ENCODE results near the gene ZBTB16.
"Not testable (repeated sequence)": the region's sequence is repeated elsewhere in the genome, so short reads cannot be mapped to it uniquely, and the experiment has no call there.

Gene ZBTB16

DNA sequence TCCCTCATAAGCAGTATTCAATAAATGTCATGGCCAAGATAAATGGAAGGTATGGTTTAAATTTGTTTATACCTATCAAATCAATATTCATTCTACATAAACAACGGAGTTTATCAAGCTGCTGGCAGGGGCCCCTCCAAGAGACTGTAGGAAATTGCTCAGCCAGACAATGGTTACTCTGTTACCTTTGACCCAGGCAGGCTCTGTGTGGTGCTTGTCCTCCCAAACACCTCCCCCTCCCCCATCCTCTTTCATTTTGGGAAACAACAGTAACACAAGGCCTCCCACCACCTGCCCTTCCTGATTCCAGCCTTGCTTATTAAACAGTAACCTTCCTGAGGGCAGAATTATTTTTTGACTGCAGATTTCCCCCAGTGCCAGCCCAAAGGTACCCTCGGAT is 10.5 kb upstream of the ZBTB16 start:
- TF ChIP-seq CTCF (IDR thresholded peaks at IDR 0.05; ENCODE audit: borderline replicate concordance, control extremely low read depth, extremely low read depth, insufficient read depth, missing control alignments): no peak
- in situ Hi-C loops (cut with MboI; ENCODE audit: low sequenced_read_pairs, unreplicated experiment): no loop called here
- no peak for DNase-seq (ENCODE audit: low spot score)

GRCh38 chr11:114049766-114050165 is 9.7 kb upstream of the ZBTB16 start:
- DNase-seq (ENCODE audit: low spot score); in situ Hi-C loops (cut with MboI; ENCODE audit: low sequenced_read_pairs, unreplicated experiment): not testable (repeated sequence)

DNA sequence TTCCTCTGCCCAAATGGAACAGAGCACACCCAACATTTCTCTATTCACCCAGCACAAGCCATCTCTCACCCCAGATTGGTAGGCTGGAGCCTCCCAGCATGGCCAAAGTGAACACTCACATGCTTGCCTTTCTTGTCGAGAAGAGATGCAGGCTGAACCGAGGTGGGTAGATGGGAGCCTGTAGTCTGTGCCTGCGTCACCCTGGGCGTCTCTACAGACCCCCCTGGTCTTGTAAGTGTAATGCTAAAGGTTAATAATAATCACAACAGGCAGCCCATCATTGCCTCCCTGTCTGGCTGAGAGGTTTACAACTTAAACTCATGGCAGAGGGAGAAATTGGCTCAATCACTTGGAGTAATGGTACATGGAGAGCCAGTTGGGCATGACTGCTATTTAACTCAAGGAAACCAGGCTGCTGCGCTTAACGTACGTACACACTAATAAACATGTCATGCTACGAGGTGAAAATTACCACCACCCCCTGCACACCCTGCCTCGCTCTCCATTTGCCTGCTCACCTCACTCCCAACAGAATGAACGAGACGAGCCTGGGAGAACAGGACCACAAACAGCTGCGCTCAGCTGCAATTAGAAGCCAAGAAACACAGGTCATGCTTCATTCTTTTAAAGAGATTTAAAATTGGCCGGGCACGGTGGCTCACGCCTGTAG is 9.1 kb upstream of the ZBTB16 start:
- in situ Hi-C loops (cut with MboI; ENCODE audit: low sequenced_read_pairs, unreplicated experiment): no loop called here
- no peak for DNase-seq (ENCODE audit: low spot score)
- TF ChIP-seq CTCF (IDR thresholded peaks at IDR 0.05; ENCODE audit: borderline replicate concordance, control extremely low read depth, extremely low read depth, insufficient read depth, missing control alignments): no peak

GRCh38 chr11:114051558-114051957 is 8.0 kb upstream of the ZBTB16 start:
- in situ Hi-C loops (cut with MboI; ENCODE audit: low sequenced_read_pairs, unreplicated experiment): no loop called here
- no peak for DNase-seq (ENCODE audit: low spot score)
- TF ChIP-seq CTCF (IDR thresholded peaks at IDR 0.05; ENCODE audit: borderline replicate concordance, control extremely low read depth, extremely low read depth, insufficient read depth, missing control alignments): no peak

GRCh38 chr11:114052160-114052559 is 7.4 kb upstream of the ZBTB16 start:
- in situ Hi-C loops (cut with MboI; ENCODE audit: low sequenced_read_pairs, unreplicated experiment): no loop called here

DNA sequence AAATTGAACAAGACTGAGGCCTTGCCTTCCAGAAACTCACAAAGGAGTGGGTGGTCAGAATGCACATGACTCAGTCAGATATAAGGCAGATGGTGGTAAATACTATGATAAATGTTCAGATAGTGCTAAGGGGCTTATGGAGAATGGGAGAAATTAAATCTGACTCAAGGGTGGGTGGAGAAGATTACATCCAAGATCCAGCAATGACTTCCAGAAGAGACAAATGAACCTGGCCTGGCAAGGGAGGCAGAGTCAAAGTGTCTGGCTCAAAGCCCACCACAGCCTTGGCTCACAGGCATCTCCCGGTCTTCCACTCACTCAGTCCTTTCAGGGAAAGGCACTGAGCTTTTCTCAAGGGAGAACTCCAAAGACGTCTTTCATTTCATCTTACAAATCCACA is 6.1 kb upstream of the ZBTB16 start:
- in situ Hi-C loops (cut with MboI; ENCODE audit: low sequenced_read_pairs, unreplicated experiment): no loop called here

More at GRCh38 chr11:114052160-114052559, 7.4 kb upstream of the ZBTB16 start:
- DNase-seq (ENCODE audit: low spot score): no peak
- TF ChIP-seq CTCF (IDR thresholded peaks at IDR 0.05; ENCODE audit: borderline replicate concordance, control extremely low read depth, extremely low read depth, insufficient read depth, missing control alignments): no peak

More for the DNA sequence above, 6.1 kb upstream of the ZBTB16 start:
- no peak for DNase-seq (ENCODE audit: low spot score)
- TF ChIP-seq CTCF (IDR thresholded peaks at IDR 0.05; ENCODE audit: borderline replicate concordance, control extremely low read depth, extremely low read depth, insufficient read depth, missing control alignments): no peak

Measured in GM13976 (cell line).